ENCODE data around the gene LTA.

- TF ChIP-seq CTCF (conservative IDR thresholded peaks at IDR 0.05 in 1 of 2, IDR thresholded peaks at IDR 0.05 in 1 of 2; ENCODE audit: low read depth in 1 of 2, low read length in 2 of 2): no peak
- TF ChIP-seq EZH2 (IDR thresholded peaks at IDR 0.05; ENCODE audit: low read length, missing control alignments): no peak
Observed at GRCh38 chr6:31575952-31576685, 4.0 kb downstream of the LTA start.

All from fibroblast of lung (primary cell).